Measurements from ENCODE around the gene IL18RAP.

IL18RAP gene

DNA sequence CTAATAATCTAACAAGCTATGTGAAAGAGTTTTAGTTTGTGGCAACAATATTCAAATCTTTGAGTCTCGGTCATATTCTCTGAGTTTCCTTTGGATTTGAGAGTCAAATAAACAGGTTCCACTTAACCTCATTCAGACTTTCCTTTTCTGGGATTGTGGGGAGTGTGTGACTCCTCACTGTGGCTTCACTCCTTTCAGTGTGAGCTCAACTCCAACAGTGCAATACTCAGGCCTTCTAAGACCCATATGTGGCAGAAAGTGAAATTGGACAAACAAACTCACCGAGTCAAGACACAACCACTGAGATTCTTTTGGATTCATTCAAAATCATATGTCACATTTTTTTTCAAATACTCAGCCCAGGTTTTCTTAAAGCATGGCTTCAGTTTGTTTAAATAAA lies 75.5 kb downstream of the IL18RAP start:
- DNase-seq (ENCODE audit: low read depth): no peak

DNA sequence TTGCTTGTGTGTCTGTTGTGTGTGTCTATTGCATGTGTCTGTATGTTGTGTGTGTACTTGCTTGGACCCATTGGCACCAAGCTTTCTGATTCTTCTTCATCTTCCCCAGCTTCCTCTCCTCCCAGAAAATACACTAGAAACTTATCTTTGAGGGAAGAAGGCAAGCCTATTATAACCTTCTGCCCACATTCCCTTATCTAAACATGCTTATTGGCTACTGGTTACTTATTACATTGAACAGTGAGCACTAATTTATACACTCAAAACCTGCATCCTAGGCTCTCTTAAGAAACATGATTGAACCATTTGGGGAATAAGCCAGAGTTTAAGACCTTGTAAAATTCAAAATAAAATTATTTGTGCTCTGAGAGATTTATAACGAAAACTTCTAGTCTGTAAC lies 76.6 kb downstream of the IL18RAP start:
- DNase-seq (ENCODE audit: low read depth): no peak
